Stimulated activated CD4-positive, alpha-beta T cell treated with anti-CD3 and anti-CD28 coated beads, Interleukin-4, amount 100 ng/mL, for 4 hours (primary cell): ENCODE measurements around the gene ZNF726.
"Not testable (repeated sequence)": the region's sequence is repeated elsewhere in the genome, so short reads cannot be mapped to it uniquely, and the experiment has no call there.

ENCODE experiments used
- DNase-seq, 2 experiments: peaks; one replicate each; pipeline ENCODE4 v3.0.0-alpha.2; 2020

ZNF726 gene

GRCh38 chr19:23914402-23915286, at the start of gene ZNF726:
ZNF726 (plus strand) TSS chr19:23914886; CDS start chr19:23914995, 109 bp downstream.
- DNase-seq, result peak; percentile 75 to 82

- DNase-seq, result no peak
These were observed 46.8 kb upstream of the ZNF726 start for GRCh38 chr19:23867895-23868294.

DNA sequence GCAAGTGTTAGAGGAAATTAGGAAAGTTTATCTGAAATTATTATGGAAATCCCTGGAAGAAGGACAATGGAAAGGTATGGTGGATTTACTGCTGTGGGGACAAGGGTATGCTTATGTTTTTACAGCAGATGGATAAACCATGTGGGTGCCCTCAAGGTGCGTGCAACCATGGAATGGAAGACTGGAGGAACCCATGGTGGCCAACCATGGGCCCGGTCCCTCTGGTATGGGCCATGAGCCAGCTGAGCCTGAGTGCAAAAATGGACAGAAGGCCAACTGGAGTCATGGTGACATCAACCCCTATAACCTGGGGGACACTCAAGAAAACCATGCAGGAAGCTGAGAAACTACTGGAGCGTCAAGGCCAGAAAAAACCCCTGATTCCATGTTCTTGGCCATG, 46.1 kb upstream of the ZNF726 start:
- no peak for DNase-seq

- no peak for DNase-seq
These were observed 42.3 kb upstream of the ZNF726 start for GRCh38 chr19:23872282-23872919.

- DNase-seq, result no peak
These were observed 38.4 kb upstream of the ZNF726 start for GRCh38 chr19:23876261-23876660.

DNA sequence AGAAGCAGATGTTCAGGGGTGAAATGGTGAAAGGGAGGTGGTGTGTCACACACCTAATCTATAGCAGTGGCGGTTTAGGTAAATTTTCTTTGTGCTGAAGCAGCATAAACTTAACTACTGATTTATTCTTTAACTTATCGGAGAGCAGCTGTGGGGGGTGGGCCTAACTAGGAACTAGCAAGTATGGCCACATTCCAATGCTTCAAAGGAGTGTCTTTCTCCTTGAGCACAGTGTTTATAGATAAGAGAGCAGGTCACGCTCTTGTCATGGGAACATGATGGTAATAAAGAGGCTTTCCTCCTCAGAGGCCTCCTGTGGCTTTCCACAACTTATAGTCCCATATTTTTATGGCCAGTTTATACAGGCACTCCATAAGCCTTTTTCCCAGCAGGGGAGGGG, 37.9 kb upstream of the ZNF726 start:
- not testable (repeated sequence) for DNase-seq

DNA sequence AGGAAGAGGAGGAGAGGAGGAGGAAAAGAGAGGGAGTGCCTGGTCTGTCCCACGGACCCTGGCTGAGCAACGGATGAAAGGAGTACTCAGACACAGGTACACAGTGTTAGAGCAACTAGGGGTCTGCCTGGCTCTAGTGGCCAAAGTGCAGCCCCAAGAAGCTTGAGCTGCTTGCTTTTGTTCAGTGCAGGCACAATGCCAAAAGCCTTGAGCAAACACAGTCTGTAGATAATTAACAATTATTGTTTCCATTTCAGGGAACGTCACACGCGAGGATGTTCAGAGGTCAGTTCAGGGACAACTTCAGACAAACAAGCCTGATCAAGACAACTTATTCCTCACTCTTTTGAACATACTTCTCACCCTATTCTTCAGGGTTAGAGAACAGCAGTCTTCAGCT, 32.2 kb upstream of the ZNF726 start:
- no peak for DNase-seq

- no peak for DNase-seq
These were observed 30.3 kb upstream of the ZNF726 start for GRCh38 chr19:23884363-23884762.

GRCh38 chr19:23887642-23888041, 27.0 kb upstream of the ZNF726 start:
- DNase-seq, result no peak

DNA sequence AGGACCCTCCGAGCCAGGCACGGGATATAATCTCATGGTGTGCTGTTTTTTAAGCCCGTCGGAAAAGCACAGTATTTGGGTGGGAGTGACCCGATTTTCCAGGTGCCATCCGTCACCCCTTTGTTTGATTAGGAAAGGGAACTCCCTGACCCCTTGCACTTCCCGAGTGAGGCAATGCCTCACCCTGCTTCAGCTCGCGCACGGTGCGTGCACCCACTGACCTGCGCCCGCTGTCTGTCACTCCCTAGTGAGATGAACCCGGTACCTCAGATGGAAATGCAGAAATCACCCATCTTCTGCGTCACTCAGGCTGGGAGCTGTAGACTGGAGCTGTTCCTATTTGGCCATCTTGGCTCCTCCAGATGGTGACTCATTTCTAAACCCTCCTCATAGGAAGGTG, 18.6 kb upstream of the ZNF726 start:
- DNase-seq, result not testable (repeated sequence)

DNA sequence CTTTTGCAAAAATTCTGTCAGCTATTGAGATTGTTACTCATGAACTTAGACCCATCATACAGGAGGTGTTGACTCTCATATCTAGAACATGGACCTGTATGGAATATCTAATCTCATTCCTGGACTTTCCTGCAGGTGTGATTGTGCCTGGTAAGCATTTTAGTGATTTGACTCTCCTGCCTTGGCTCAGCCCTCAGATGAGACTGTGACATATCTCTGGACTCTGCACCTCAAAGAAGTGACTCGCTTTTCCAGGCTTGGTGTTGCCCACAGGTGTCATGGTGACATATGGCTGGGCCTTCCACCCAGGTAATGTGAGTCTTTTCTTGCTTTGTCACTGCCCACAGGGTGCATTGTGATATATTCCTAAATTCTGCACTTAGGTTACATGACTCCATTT, 17.8 kb upstream of the ZNF726 start:
- DNase-seq, result no peak

- no peak for DNase-seq
These were observed 13.3 kb upstream of the ZNF726 start for GRCh38 chr19:23901360-23901759.

GRCh38 chr19:23904406-23904805, 10.3 kb upstream of the ZNF726 start:
- no peak for DNase-seq

- DNase-seq, result no peak
These were observed 8.9 kb upstream of the ZNF726 start for GRCh38 chr19:23905771-23906170.

GRCh38 chr19:23906835-23907234, 7.9 kb upstream of the ZNF726 start:
- DNase-seq, result no peak

GRCh38 chr19:23908165-23908564, 6.5 kb upstream of the ZNF726 start:
- DNase-seq, result no peak

DNA sequence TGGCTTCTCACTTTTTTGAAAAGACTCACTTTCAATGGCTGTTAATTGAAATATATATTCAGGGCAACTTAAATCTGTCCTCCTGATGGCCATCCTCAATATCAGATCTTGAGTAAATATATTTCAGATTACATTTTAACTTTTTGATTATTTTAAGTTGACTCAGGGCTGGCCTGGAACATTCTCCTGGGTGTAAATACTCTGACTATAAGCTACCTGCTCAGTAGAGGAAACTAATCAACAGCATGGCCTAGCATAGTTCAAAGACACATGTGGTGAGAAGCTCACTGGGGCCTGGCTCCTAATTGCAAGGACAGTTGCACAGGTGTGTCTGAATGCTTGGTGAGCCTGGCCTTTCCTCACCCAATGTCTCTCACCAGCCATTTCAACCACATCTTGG, 5.5 kb upstream of the ZNF726 start:
- no peak for DNase-seq

DNA sequence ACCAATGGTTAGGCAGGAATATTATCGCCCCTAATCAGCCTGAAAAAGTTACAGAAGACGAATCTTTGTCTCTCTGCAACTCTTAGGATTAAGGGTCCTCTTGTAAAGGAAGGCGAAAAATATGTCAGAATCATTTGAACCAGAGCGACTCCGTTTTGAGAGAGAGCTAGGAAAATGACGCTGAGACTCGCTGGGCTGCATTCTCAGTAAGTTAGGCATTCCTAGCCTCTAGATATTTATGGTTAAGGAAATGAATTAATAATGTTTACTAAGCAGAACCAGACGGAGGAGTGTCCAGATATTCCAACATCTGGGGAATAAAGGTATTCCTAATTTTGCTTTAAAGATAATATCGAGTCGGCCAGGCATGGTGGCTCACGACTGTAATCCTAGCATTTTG, 755 bp upstream of the ZNF726 start:
- DNase-seq, result no peak

- no peak for DNase-seq
These were observed 2.3 kb downstream of the ZNF726 start for GRCh38 chr19:23916991-23917390.

GRCh38 chr19:23917856-23918255, 3.2 kb downstream of the ZNF726 start:
- DNase-seq, result no peak

GRCh38 chr19:23925285-23925684, 10.6 kb downstream of the ZNF726 start:
- no peak for DNase-seq

GRCh38 chr19:23932878-23933277, 18.2 kb downstream of the ZNF726 start:
- no peak for DNase-seq

GRCh38 chr19:23937031-23937430, 22.3 kb downstream of the ZNF726 start:
- DNase-seq, result not testable (repeated sequence)

DNA sequence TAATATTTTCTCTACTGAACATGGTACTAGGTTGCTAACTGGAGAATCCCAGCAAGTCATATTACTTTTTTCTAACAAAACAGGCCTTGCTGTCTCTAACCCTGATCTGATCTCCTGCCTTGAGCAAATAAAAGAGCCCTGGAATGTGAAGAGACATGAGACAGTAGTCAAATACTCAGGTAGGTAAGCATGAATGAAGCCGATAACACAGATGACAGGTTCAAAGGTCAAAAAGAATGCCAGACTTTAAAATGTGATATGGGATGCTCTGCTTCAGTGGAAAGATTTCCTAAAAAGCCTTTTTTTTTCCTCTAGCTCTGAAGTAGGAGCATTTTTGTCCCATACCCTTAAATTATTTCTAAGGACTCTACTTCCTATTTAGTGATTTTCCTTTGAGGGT, 28.7 kb downstream of the ZNF726 start:
- DNase-seq, result no peak
